Hepatocyte (in vitro differentiated cells): ENCODE data around the gene COL11A2. TPM values are rescaled to one million over a fixed set of nuclear protein-coding genes. Genes with fewer than 3 reads are reported as not detected.

Experiments used
- DNase-seq: peaks from one replicate; pipeline ENCODE4 v3.0.0-alpha.2; 2016; ENCODE audit warnings: low spot score
- H2AFZ ChIP-seq: fragments of 200-600 bp; sonication (generic); 2 replicates; pipeline ENCODE4 v1.6.0; 2016; ENCODE audit warnings: antibody characterized with exemption, mild to moderate bottlenecking
- H3K27ac ChIP-seq: fragments of 200-600 bp; sonication (generic); 2 replicates; pipeline ENCODE4 v1.5.1; 2016; ENCODE audit warnings: mild to moderate bottlenecking
- H3K27me3 ChIP-seq: fragments of 200-600 bp; sonication (generic); 2 replicates; pipeline ENCODE4 v1.6.1; 2016
- H3K36me3 ChIP-seq: fragments of 200-600 bp; sonication (generic); replicated peaks from 2 replicates; pipeline ENCODE4 v1.5.1; 2016; ENCODE audit warnings: low read depth; ENCODE audit not compliant: insufficient read depth
- H3K4me1 ChIP-seq: fragments of 200-600 bp; sonication (generic); 2 replicates; pipeline ENCODE4 v1.5.1; 2016; ENCODE audit warnings: mild to moderate bottlenecking, moderate library complexity; ENCODE audit not compliant: insufficient read depth
- H3K4me2 ChIP-seq: fragments of 200-600 bp; sonication (generic); 2 replicates; pipeline ENCODE4 v1.6.0; 2016
- H3K4me3 ChIP-seq: fragments of 200-600 bp; sonication (generic); 2 replicates; pipeline ENCODE4 v1.5.1; 2016; ENCODE audit warnings: mild to moderate bottlenecking
- H3K79me2 ChIP-seq: fragments of 200-600 bp; sonication (generic); 2 replicates; pipeline ENCODE4 v1.6.0; 2017; ENCODE audit warnings: mild to moderate bottlenecking
- H3K9me2 ChIP-seq: fragments of 200-600 bp; sonication (generic); replicated peaks from 2 replicates; pipeline ENCODE4 v1.6.0; 2017; ENCODE audit warnings: mild to moderate bottlenecking; ENCODE audit not compliant: insufficient read depth
- H3K9me3 ChIP-seq: fragments of 200-600 bp; sonication (generic); 2 replicates; pipeline ENCODE4 v1.5.1; 2016; ENCODE audit warnings: low read depth, mild to moderate bottlenecking
- H4K20me1 ChIP-seq: fragments of 200-600 bp; sonication (generic); 2 replicates; pipeline ENCODE4 v1.6.0; 2016; ENCODE audit warnings: mild to moderate bottlenecking; ENCODE audit not compliant: insufficient read depth, poor library complexity, severe bottlenecking
- CTCF ChIP-seq: fragments of 200-600 bp; sonication (generic); IDR thresholded peaks from 2 replicates; pipeline ENCODE4 v1.5.1; 2016; ENCODE audit warnings: antibody characterized with exemption, mild to moderate bottlenecking; ENCODE audit not compliant: poor library complexity
- EZH2 ChIP-seq: fragments of 200-600 bp; sonication (generic); IDR thresholded peaks from 2 replicates; pipeline ENCODE4 v1.6.1; 2016; ENCODE audit warnings: antibody characterized with exemption, mild to moderate bottlenecking, borderline replicate concordance
- EZH2phosphoT487 ChIP-seq: fragments of 200-600 bp; sonication (generic); IDR thresholded peaks from one replicate; pipeline ENCODE4 v1.6.1; 2018; ENCODE audit warnings: antibody characterized with exemption, mild to moderate bottlenecking, low read depth, moderate library complexity; ENCODE audit not compliant: unreplicated experiment, severe bottlenecking
- WGBS: methylation state at CpG from one replicate; pipeline ENCODE4 v1.1.6; 2016; ENCODE audit warnings: low lambda C conversion rate; ENCODE audit errors: missing lambda C conversion rate; 5-methylcytosine and 5-hydroxymethylcytosine counted together
- polyA plus RNA-seq: library from polyadenylated mRNA; unstranded; fragments of >200 nt; fragmentation: Nextera tagmentation; extraction: Ambion mirVana; gene quantifications from 2 replicates; pipeline ENCODE4 v1.2.1, GENCODE V29; 2016
- total RNA-seq: library from RNA; depleted of rRNA; stranded (reverse); fragments of >200 nt; gene quantifications from 2 replicates; pipeline ENCODE4 v1.2.3, GENCODE V29; 2014

COL11A2 gene
- total and polyA plus RNA-seq, 2 experiments from 2014 or later = 3.0 to 4.7 TPM

- Histone ChIP-seq H3K27me3 (no peaks in the 10 kb centered on the region), H3K27ac (no peak overlapping the region), H3K9me2 (no peaks in the 10 kb centered on the region), H4K20me1 (no peaks in the 10 kb centered on the region), H3K79me2 (no peaks in the 10 kb centered on the region), H2AFZ (no peak overlapping the region), H3K4me1 (no peaks in the 10 kb centered on the region), H3K4me3 (no peak overlapping the region), H3K9me3 (no peaks in the 10 kb centered on the region), H3K4me2 (no peak overlapping the region), H3K36me3 (no peaks in the 10 kb centered on the region)
- no peak for TF ChIP-seq EZH2
- no peak for TF ChIP-seq CTCF
- TF ChIP-seq EZH2phosphoT487 = no peak
- WGBS = 82% methylated on average over 7 of the region's 7 CpGs
- no peak for DNase-seq
Measured at GRCh38 chr6:33181141-33181540, 11.1 kb downstream of the COL11A2 start.

- Histone ChIP-seq H3K4me2 (no peak overlapping the region), H3K9me3 (no peaks in the 10 kb centered on the region), H2AFZ (no peak overlapping the region), H3K36me3 (no peaks in the 10 kb centered on the region), H3K27ac (no peak overlapping the region), H3K27me3 (no peaks in the 10 kb centered on the region), H3K4me1 (no peaks in the 10 kb centered on the region), H3K79me2 (no peaks in the 10 kb centered on the region), H3K4me3 (no peak overlapping the region), H4K20me1 (no peaks in the 10 kb centered on the region), H3K9me2 (no peaks in the 10 kb centered on the region)
- 87% methylated on average over 10 of the region's 10 CpGs for WGBS
- no peak for DNase-seq
- no peak for TF ChIP-seq EZH2
- no peak for TF ChIP-seq EZH2phosphoT487
- no peak for TF ChIP-seq CTCF
Measured at GRCh38 chr6:33178755-33179475, 13.4 kb downstream of the COL11A2 start.

- no peak for TF ChIP-seq EZH2
- no peaks in the 10 kb centered on the region for H3K79me2 ChIP-seq
- H2AFZ ChIP-seq = no peak overlapping the region
- H3K9me3 ChIP-seq = no peaks in the 10 kb centered on the region
- H3K4me2 ChIP-seq = no peak overlapping the region
- H3K27ac ChIP-seq = no peak overlapping the region
- H3K9me2 ChIP-seq = no peaks in the 10 kb centered on the region
- H4K20me1 ChIP-seq = no peaks in the 10 kb centered on the region
- DNase-seq = no peak
- WGBS = 81% methylated on average over 18 of the region's 19 CpGs
- H3K27me3 ChIP-seq = no peaks in the 10 kb centered on the region
- H3K4me3 ChIP-seq = no peak overlapping the region
- H3K4me1 ChIP-seq = no peaks in the 10 kb centered on the region
- no peaks in the 10 kb centered on the region for H3K36me3 ChIP-seq
Measured at GRCh38 chr6:33177552-33178446, 14.5 kb downstream of the COL11A2 start.

- no peaks in the 10 kb centered on the region for H3K4me1 ChIP-seq
- no peaks in the 10 kb centered on the region for H4K20me1 ChIP-seq
- H3K9me3 ChIP-seq = no peaks in the 10 kb centered on the region
- no peak for TF ChIP-seq EZH2phosphoT487
- TF ChIP-seq EZH2 = no peak
- TF ChIP-seq CTCF = no peak
- no peaks in the 10 kb centered on the region for H3K36me3 ChIP-seq
- no peak overlapping the region for H2AFZ ChIP-seq
- no peak for DNase-seq
- H3K79me2 ChIP-seq = no peaks in the 10 kb centered on the region
- H3K4me3 ChIP-seq = no peak overlapping the region
- no peaks in the 10 kb centered on the region for H3K27me3 ChIP-seq
- H3K27ac ChIP-seq = no peak overlapping the region
- 83% methylated on average over 7 of the region's 7 CpGs for WGBS
- H3K9me2 ChIP-seq = no peaks in the 10 kb centered on the region
- H3K4me2 ChIP-seq = no peak overlapping the region
Measured at GRCh38 chr6:33176906-33177305, 15.4 kb downstream of the COL11A2 start.
